Esophagus muscularis mucosa (tissue), 3 donors: ENCODE results near the gene FBXW12.

ENCODE experiments used
- CTCF ChIP-seq, 3 experiments: fragments of 200-600 bp in 2 of 3; fragments of 450-650 bp in 1 of 3; sonication (generic) in 2 of 3; IDR thresholded peaks; one replicate each; pipeline ENCODE4 v1.5.1; 2017 to 2019; ENCODE audit warnings: antibody characterized with exemption in 3 of 3, mild to moderate bottlenecking in 2 of 3, moderate library complexity in 1 of 3
- POLR2A ChIP-seq: fragments of 450-650 bp; IDR thresholded peaks from one replicate; pipeline ENCODE4 v1.6.1; 2017; ENCODE audit warnings: antibody characterized with exemption, moderate library complexity, mild to moderate bottlenecking, low read depth
- POLR2AphosphoS5 ChIP-seq, 2 donors: sonication (generic); formaldehyde crosslinking; IDR thresholded peaks; one replicate each; pipeline ENCODE4 v1.6.1; 2017; ENCODE audit warnings: antibody characterized with exemption in 2 of 2

GRCh38 chr3:48371651-48372376 lies at the start of gene FBXW12:
- no peak for TF ChIP-seq CTCF (IDR thresholded peaks at IDR 0.05)
- no peak for TF ChIP-seq POLR2AphosphoS5 (IDR thresholded peaks at IDR 0.05)
- no peak for TF ChIP-seq POLR2A
